Glutamatergic neuron (in vitro differentiated cells): Measurements from ENCODE around the gene CCDC93. TPM values are rescaled to one million over a fixed set of nuclear protein-coding genes. Genes with fewer than 3 reads are reported as not detected.

Source experiments
- DNase-seq: peaks from one replicate; pipeline ENCODE4 v3.0.0; 2022
- H3K27ac Mint-ChIP-seq: one replicate; pipeline ENCODE4 v1.8.0; 2020; ENCODE audit warnings: mild to moderate bottlenecking, mixed read lengths, inconsistent platforms; ENCODE audit not compliant: unreplicated experiment
- H3K27me3 Mint-ChIP-seq: one replicate; pipeline ENCODE4 v1.8.0; 2020; ENCODE audit warnings: mild to moderate bottlenecking, moderate library complexity, mixed read lengths, inconsistent platforms; ENCODE audit not compliant: unreplicated experiment
- H3K36me3 Mint-ChIP-seq: one replicate; pipeline ENCODE4 v1.8.0; 2020; ENCODE audit warnings: mild to moderate bottlenecking, mixed read lengths, inconsistent platforms; ENCODE audit not compliant: unreplicated experiment
- H3K4me1 Mint-ChIP-seq: one replicate; pipeline ENCODE4 v1.8.0; 2020; ENCODE audit warnings: mild to moderate bottlenecking, low read depth, mixed read lengths, inconsistent platforms; ENCODE audit not compliant: unreplicated experiment
- H3K4me3 Mint-ChIP-seq: one replicate; pipeline ENCODE4 v1.8.0; 2020; ENCODE audit warnings: mild to moderate bottlenecking, mixed read lengths, inconsistent platforms; ENCODE audit not compliant: unreplicated experiment
- H3K9me3 Mint-ChIP-seq: one replicate; pipeline ENCODE4 v1.8.0; 2020; ENCODE audit warnings: mild to moderate bottlenecking, moderate library complexity, mixed read lengths, inconsistent platforms; ENCODE audit not compliant: unreplicated experiment
- total RNA-seq: library from RNA; stranded (reverse); fragmentation: NEBNext Ultra II Directional; extraction: Animal tissue kit (Norgen Biotek cat#: 25700); gene quantifications from one replicate; pipeline ENCODE4 v1.2.1, GENCODE V29; 2021; ENCODE audit not compliant: unreplicated experiment
- TF ChIP-seq, protein P1 (sequence below): fragments of 200-600 bp; sonication (generic); IDR thresholded peaks from one replicate; pipeline ENCODE4 v1.5.0; 2021; ENCODE audit not compliant: partially characterized antibody, unreplicated experiment

The CCDC93 gene
- total RNA-seq, 1 donor from 2014 or later: 32.6 TPM

DNA sequence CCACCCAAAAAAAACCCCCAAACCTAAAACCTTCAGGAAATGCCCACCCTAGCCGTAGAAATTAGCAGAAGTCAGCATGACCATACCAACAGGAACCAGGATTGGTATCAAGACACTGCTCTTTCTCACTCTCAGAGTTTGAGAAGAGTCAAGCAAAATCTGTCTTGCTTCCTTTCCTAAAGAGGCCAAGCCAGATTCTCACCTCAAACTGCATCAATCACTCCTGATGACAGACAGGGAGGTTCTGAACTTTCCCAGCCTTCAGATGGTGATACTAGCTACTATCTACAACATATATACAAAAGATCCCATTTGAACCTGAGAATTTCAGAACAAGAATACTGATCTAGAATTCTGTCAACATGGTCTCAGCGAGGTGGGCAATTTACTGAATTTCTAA is 29.7 kb downstream of the CCDC93 start:
- Mint-ChIP-seq H3K27ac (no peak overlapping the region), H3K4me1 (peaks cover 11% of the 10 kb centered on the region), H3K9me3 (peaks cover 2% of the 10 kb centered on the region), H3K36me3 (no peaks in the 10 kb centered on the region), H3K27me3 (peaks cover 2% of the 10 kb centered on the region), H3K4me3 (no peak overlapping the region)
- TF ChIP-seq, protein P1, sequence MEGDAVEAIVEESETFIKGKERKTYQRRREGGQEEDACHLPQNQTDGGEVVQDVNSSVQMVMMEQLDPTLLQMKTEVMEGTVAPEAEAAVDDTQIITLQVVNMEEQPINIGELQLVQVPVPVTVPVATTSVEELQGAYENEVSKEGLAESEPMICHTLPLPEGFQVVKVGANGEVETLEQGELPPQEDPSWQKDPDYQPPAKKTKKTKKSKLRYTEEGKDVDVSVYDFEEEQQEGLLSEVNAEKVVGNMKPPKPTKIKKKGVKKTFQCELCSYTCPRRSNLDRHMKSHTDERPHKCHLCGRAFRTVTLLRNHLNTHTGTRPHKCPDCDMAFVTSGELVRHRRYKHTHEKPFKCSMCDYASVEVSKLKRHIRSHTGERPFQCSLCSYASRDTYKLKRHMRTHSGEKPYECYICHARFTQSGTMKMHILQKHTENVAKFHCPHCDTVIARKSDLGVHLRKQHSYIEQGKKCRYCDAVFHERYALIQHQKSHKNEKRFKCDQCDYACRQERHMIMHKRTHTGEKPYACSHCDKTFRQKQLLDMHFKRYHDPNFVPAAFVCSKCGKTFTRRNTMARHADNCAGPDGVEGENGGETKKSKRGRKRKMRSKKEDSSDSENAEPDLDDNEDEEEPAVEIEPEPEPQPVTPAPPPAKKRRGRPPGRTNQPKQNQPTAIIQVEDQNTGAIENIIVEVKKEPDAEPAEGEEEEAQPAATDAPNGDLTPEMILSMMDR: no peak
- no peak for DNase-seq

DNA sequence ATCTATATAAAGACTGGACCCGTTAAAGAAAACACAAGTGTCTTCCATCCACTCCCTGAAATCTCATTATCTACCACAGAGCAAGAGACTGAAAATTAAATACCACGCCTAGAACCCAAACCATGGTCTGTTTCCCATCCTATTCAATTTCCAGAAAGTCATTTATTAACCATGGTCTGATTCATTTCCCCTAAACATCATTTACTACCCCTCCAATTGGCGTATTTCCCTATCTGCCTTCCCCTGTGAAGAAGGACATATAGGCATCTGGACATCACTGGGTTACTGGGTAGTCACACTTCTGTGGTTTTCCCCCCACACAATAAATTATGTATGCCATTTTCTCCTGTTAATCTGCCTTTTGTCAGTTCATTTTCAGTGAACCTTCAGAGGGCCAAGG is 30.8 kb downstream of the CCDC93 start:
- no peak for DNase-seq
- TF ChIP-seq, protein P1: no peak
- Mint-ChIP-seq H3K36me3 (no peaks in the 10 kb centered on the region), H3K27ac (no peak overlapping the region), H3K27me3 (peaks cover 3% of the 10 kb centered on the region), H3K9me3 (peaks cover 3% of the 10 kb centered on the region), H3K4me1 (peaks cover 15% of the 10 kb centered on the region), H3K4me3 (no peak overlapping the region)

DNA sequence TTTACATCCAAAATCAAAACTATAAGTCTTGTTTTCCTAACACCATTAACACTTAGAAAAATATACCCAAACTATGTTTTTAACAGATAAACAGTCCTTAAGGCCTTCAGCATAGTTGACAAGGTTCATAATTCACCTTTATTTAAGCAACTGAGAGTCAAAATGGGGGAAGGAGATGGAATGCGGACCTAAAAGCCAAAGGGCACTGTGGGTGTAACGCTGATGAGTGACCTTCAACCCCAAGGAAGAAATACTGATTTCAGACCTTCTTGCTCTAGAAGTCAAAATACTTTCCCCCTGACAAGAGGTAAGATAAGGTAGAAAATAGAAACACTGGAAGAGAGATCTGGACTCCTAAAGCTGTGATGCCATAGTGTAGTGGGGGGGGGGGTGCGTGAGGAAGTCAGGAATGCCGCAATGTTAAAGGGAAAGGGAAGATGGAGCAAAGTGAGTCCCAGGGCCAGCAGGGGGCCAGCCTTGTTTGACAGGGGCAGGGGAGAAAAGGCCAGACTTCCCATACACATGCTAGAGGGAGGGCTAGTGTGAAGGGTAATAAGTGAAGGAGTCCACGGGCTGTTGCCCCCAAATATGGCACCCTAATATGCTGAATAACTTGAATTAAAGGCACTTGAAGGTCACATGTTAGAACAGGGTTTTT is 31.4 kb downstream of the CCDC93 start:
- H3K36me3 Mint-ChIP-seq: no peaks in the 10 kb centered on the region
- no peak for DNase-seq
- peaks cover 3% of the 10 kb centered on the region for H3K27me3 Mint-ChIP-seq
- TF ChIP-seq, protein P1: no peak
- no peak overlapping the region for H3K4me3 Mint-ChIP-seq
- peaks cover 15% of the 10 kb centered on the region for H3K4me1 Mint-ChIP-seq
- peaks cover 3% of the 10 kb centered on the region for H3K9me3 Mint-ChIP-seq
- no peak overlapping the region for H3K27ac Mint-ChIP-seq

GRCh38 chr2:117981810-117982209 is 32.1 kb downstream of the CCDC93 start:
- TF ChIP-seq, protein P1: no peak
- H3K27ac Mint-ChIP-seq: no peak overlapping the region
- no peak overlapping the region for H3K4me3 Mint-ChIP-seq
- H3K27me3 Mint-ChIP-seq: peaks cover 3% of the 10 kb centered on the region
- no peak for DNase-seq
- no peaks in the 10 kb centered on the region for H3K36me3 Mint-ChIP-seq
- H3K9me3 Mint-ChIP-seq: peaks cover 3% of the 10 kb centered on the region
- H3K4me1 Mint-ChIP-seq: peaks cover 17% of the 10 kb centered on the region

- no peak overlapping the region for H3K4me3 Mint-ChIP-seq
- no peak for DNase-seq
- peaks cover 17% of the 10 kb centered on the region for H3K4me1 Mint-ChIP-seq
- peaks cover 3% of the 10 kb centered on the region for H3K27me3 Mint-ChIP-seq
- TF ChIP-seq, protein P1: no peak
- H3K36me3 Mint-ChIP-seq: no peaks in the 10 kb centered on the region
- no peak overlapping the region for H3K27ac Mint-ChIP-seq
- peaks cover 3% of the 10 kb centered on the region for H3K9me3 Mint-ChIP-seq
These were observed 32.8 kb downstream of the CCDC93 start for GRCh38 chr2:117980783-117981676.
